ENCODE measurements around the gene THBS3. TPM values are rescaled to one million over a fixed set of nuclear protein-coding genes. Genes with fewer than 3 reads are reported as not detected.
A peak's percentile ranks its signal among the peaks of the same experiment; 100 is the strongest.

The THBS3 gene
- total and polyA plus RNA-seq, 9 of the 15 experiments (the other 6 are each of a cell fraction or from before 2014, with no cell fraction given): 0.59 to 8.3 (median 3.2) TPM

GRCh38 chr1:155193275-155193990, 14.3 kb downstream of the THBS3 start (continued):
- TF ChIP-seq PPARD (CRISPR knock-in tag; IDR thresholded peaks at IDR 0.05): no peak
- no peak for TF ChIP-seq DIDO1 (tag; IDR thresholded peaks at IDR 0.05; ENCODE audit: low read depth)
- TF ChIP-seq PTBP1 (IDR thresholded peaks at IDR 0.05; ENCODE audit: low read depth, low read length): 0 out of 2 replicates have a peak, but pooled peaks have one; percentile 22
- TF ChIP-seq HDAC1 (IDR thresholded peaks at IDR 0.05): peak in 1 of 2 experiments; percentile 62; a peak in 1 of 4 replicates
- TF ChIP-seq MEF2A (IDR thresholded peaks at IDR 0.05; ENCODE audit: control insufficient read depth, low read depth, low read length): 0 out of 2 replicates have a peak, but pooled peaks have one; percentile 30
- peak; percentile 6; the same call in 1 of the 2 replicates for TF ChIP-seq THAP12 (CRISPR knock-in tag; IDR thresholded peaks at IDR 0.05)
- TF ChIP-seq TRIM28 (IDR thresholded peaks at IDR 0.05): 0 out of 2 replicates have a peak, but pooled peaks have one; percentile 45
- TF ChIP-seq PTTG1 (tag; IDR thresholded peaks at IDR 0.05; ENCODE audit: low read depth): no peak
- no peak; the same call in 1 of the 2 replicates for TF ChIP-seq GTF2A2 (tag; IDR thresholded peaks at IDR 0.05)
- TF ChIP-seq RBFOX2 (IDR thresholded peaks at IDR 0.05; ENCODE audit: low read depth, low read length): peak; percentile 89
- TF ChIP-seq SIN3A (IDR thresholded peaks at IDR 0.05; ENCODE audit: borderline replicate concordance in 2 of 2, control insufficient read depth in 1 of 2, low read depth in 2 of 2, low read length in 2 of 2): 0 out of 4 replicates have a peak, but pooled peaks of 1 of the 2 experiments have one; percentile 38
- TF ChIP-seq TRIM25 (IDR thresholded peaks at IDR 0.05; ENCODE audit: borderline replicate concordance): 0 out of 2 replicates have a peak, but pooled peaks have one; percentile 41
- no peak; the same call in 1 of the 2 replicates for TF ChIP-seq SNIP1 (IDR thresholded peaks at IDR 0.05; ENCODE audit: low read depth)
- peak; percentile 60 for TF ChIP-seq E2F8 (IDR thresholded peaks at IDR 0.05; ENCODE audit: low read depth, partially characterized antibody)
- TF ChIP-seq ZNF586 (CRISPR knock-in tag; conservative IDR thresholded peaks at IDR 0.05): no peak
- TF ChIP-seq CXXC5 (CRISPR knock-in tag; IDR thresholded peaks at IDR 0.05): peak; percentile 69
- no peak for TF ChIP-seq PYGO2 (tag; IDR thresholded peaks at IDR 0.05)
- 0 out of 2 replicates have a peak, but pooled peaks have one; percentile 62 for TF ChIP-seq CBX1 (IDR thresholded peaks at IDR 0.05; ENCODE audit: low read depth)
- peak; percentile 70 for TF ChIP-seq POLR2H (tag; IDR thresholded peaks at IDR 0.05; ENCODE audit: low read depth)
